OCI-LY1 (cell line): ENCODE results near the gene PKNOX2.

Experiments used
- EZH2 ChIP-seq: fragments of 200-600 bp; sonication (generic), shearing (Covaris generic); IDR thresholded peaks from 2 replicates; pipeline ENCODE4 v1.8.0; 2017; ENCODE audit warnings: borderline replicate concordance, mixed run types, mild to moderate bottlenecking, antibody characterized with exemption, low read length, moderate library complexity, mixed read lengths
- TF ChIP-seq, protein P1 (sequence below): fragments of 200-600 bp; sonication (generic), shearing (Covaris generic); IDR thresholded peaks from 2 replicates; pipeline ENCODE4 v1.5.1; 2017; ENCODE audit warnings: mild to moderate bottlenecking, antibody characterized with exemption, low read length, moderate library complexity, mixed read lengths

GRCh38 chr11:125398475-125398874 is 233.9 kb downstream of the PKNOX2 start:
- TF ChIP-seq, protein P1, sequence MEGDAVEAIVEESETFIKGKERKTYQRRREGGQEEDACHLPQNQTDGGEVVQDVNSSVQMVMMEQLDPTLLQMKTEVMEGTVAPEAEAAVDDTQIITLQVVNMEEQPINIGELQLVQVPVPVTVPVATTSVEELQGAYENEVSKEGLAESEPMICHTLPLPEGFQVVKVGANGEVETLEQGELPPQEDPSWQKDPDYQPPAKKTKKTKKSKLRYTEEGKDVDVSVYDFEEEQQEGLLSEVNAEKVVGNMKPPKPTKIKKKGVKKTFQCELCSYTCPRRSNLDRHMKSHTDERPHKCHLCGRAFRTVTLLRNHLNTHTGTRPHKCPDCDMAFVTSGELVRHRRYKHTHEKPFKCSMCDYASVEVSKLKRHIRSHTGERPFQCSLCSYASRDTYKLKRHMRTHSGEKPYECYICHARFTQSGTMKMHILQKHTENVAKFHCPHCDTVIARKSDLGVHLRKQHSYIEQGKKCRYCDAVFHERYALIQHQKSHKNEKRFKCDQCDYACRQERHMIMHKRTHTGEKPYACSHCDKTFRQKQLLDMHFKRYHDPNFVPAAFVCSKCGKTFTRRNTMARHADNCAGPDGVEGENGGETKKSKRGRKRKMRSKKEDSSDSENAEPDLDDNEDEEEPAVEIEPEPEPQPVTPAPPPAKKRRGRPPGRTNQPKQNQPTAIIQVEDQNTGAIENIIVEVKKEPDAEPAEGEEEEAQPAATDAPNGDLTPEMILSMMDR: no peak
- no peak for TF ChIP-seq EZH2
